HepG2 (cell line): ENCODE measurements around the gene CAPN10. TPM values are rescaled to one million over a fixed set of nuclear protein-coding genes. Genes with fewer than 3 reads are reported as not detected.

Source experiments
- ATAC-seq: fragments of 200-7000 bp; cut with Tn5 transposase; 3 replicates; pipeline ENCODE4 v1.9.1; 2020; ENCODE audit warnings: mild to moderate bottlenecking, moderate library complexity
- BruUV-seq: library from RNA; stranded (reverse); fragments of 400-500 nt; replicated peaks from 2 replicates; lab custom pipeline; 2021; lab: Mats Ljungman, UMichigan
- CTCF ChIA-PET: fragments of 300-600 bp; formaldehyde crosslinking; extraction: SDS; loops from one replicate; lab custom pipeline; 2021; ENCODE audit warnings: low total read pairs, inconsistent platforms, low intra/inter-chr PET ratio; lab: Yijun Ruan, JAX
- POLR2A ChIA-PET: fragments of 350-600 bp; sonication (Branson Sonifier 250); formaldehyde crosslinking; loops from one replicate; lab custom pipeline; 2020; ENCODE audit warnings: antibody characterized with exemption, inconsistent platforms; lab: Yijun Ruan, JAX
- DNase-seq: peaks from one replicate; pipeline ENCODE4 v3.0.0-alpha.2; 2015; ENCODE audit warnings: low spot score
- FAIRE-seq: peaks from 3 replicates; lab custom pipeline; 2011; peaks lifted over from hg19 to GRCh38; lab: Jason Lieb, UNC
- H2AFZ ChIP-seq: one replicate; pipeline ENCODE4 v1.6.1; 2011; ENCODE audit warnings: low read length, inconsistent platforms
- H3K27ac ChIP-seq: fragments of 300-600 bp; 3 replicates; pipeline ENCODE4 v1.8.0; 2011; ENCODE audit warnings: mixed run types, mild to moderate bottlenecking, mixed read lengths, low read length, inconsistent platforms; ENCODE audit not compliant: insufficient read depth; ENCODE audit errors: extremely low read length
- H3K27me3 ChIP-seq, 2 experiments: fragments of 200-600 bp in 1 of 2; 2 replicates in 1 of 2; 3 replicates in 1 of 2; pipeline versions ENCODE4 v1.6.0 to v1.8.0; 2011; ENCODE audit warnings: low read length in 2 of 2, mild to moderate bottlenecking in 2 of 2, moderate library complexity in 2 of 2, inconsistent platforms in 1 of 2; ENCODE audit not compliant: insufficient read depth in 2 of 2, control insufficient read depth in 1 of 2
- H3K36me3 ChIP-seq, 2 experiments: fragments of 200-600 bp in 1 of 2; replicated peaks in 1 of 2; 2 replicates in 1 of 2; 3 replicates in 1 of 2; pipeline versions ENCODE4 v1.5.1 to v1.8.0; 2011; ENCODE audit warnings: low read length in 2 of 2, inconsistent platforms in 1 of 2; ENCODE audit not compliant: insufficient read depth in 2 of 2, control insufficient read depth in 1 of 2
- H3K4me1 ChIP-seq: 2 replicates; pipeline ENCODE4 v1.5.1; 2012; ENCODE audit warnings: low read length, inconsistent platforms; ENCODE audit not compliant: insufficient read depth
- H3K4me2 ChIP-seq: 2 replicates; pipeline ENCODE4 v1.6.0; 2011; ENCODE audit warnings: low read depth, low read length, inconsistent platforms
- H3K4me3 ChIP-seq, 3 experiments: fragments of 200-600 bp in 1 of 3; sonication (generic), shearing (Covaris generic) in 1 of 3; replicated peaks in 1 of 3; 2 replicates each; pipeline ENCODE4 v1.5.1; 2011 to 2016; ENCODE audit warnings: low read length in 3 of 3, inconsistent platforms in 2 of 3, low read depth in 2 of 3, mild to moderate bottlenecking in 2 of 3, control low read depth in 1 of 3, mixed read lengths in 1 of 3; ENCODE audit not compliant: insufficient read depth in 1 of 3
- H3K79me2 ChIP-seq: one replicate; pipeline ENCODE4 v1.6.1; 2011; ENCODE audit warnings: low read length, inconsistent platforms; ENCODE audit not compliant: insufficient read depth
- H3K9ac ChIP-seq: 2 replicates; pipeline ENCODE4 v1.6.0; 2011; ENCODE audit warnings: mild to moderate bottlenecking, low read depth, low read length, inconsistent platforms; ENCODE audit not compliant: insufficient read depth
- H3K9me3 ChIP-seq: 2 replicates; pipeline ENCODE4 v1.5.1; 2012; ENCODE audit warnings: mild to moderate bottlenecking, low read length
- H4K20me1 ChIP-seq: 2 replicates; pipeline ENCODE4 v1.6.0; 2011; ENCODE audit warnings: inconsistent platforms, mild to moderate bottlenecking, low read length, moderate library complexity; ENCODE audit not compliant: insufficient read depth
- AKAP8 ChIP-seq: sonication (generic); formaldehyde crosslinking; IDR thresholded peaks from 2 replicates; pipeline ENCODE4 v1.5.1; 2020; ENCODE audit warnings: mild to moderate bottlenecking, missing genetic modification reagents
- DMAP1 ChIP-seq: IDR thresholded peaks from 2 replicates; pipeline ENCODE4 v1.6.1; 2016
- EED ChIP-seq: sonication (generic); formaldehyde crosslinking; IDR thresholded peaks from 2 replicates; pipeline ENCODE4 v1.5.0; 2020; ENCODE audit warnings: mild to moderate bottlenecking, missing genetic modification reagents
- ERF ChIP-seq: IDR thresholded peaks from 2 replicates; pipeline ENCODE4 v1.6.1; 2018; ENCODE audit warnings: missing biosample characterization, missing genetic modification reagents
- ETV5 ChIP-seq: IDR thresholded peaks from 2 replicates; pipeline ENCODE4 v1.6.1; 2018; ENCODE audit warnings: missing biosample characterization, missing genetic modification reagents, inconsistent platforms, borderline replicate concordance
- MIER3 ChIP-seq: IDR thresholded peaks from 2 replicates; pipeline ENCODE4 v1.6.1; 2016; ENCODE audit warnings: missing compliant biosample characterization, borderline replicate concordance
- MTA1 ChIP-seq: sonication (generic); formaldehyde crosslinking; IDR thresholded peaks from 2 replicates; pipeline ENCODE4 v1.4.0; 2020; ENCODE audit warnings: missing genetic modification reagents, mild to moderate bottlenecking, borderline replicate concordance
- NPAS2 ChIP-seq: sonication (generic); formaldehyde crosslinking; IDR thresholded peaks from 2 replicates; pipeline ENCODE4 v1.8.0; 2022; ENCODE audit warnings: mild to moderate bottlenecking, missing genetic modification reagents, borderline replicate concordance
- NR2F6 ChIP-seq, 2 experiments: IDR thresholded peaks; 2 replicates each; pipeline ENCODE4 v1.6.1; 2016; ENCODE audit warnings: antibody characterized with exemption in 1 of 2, mild to moderate bottlenecking in 1 of 2
- SAP130 ChIP-seq: IDR thresholded peaks from 2 replicates; pipeline ENCODE4 v1.6.1; 2016; ENCODE audit warnings: low read depth
- TBX2 ChIP-seq: sonication (generic); formaldehyde crosslinking; IDR thresholded peaks from 2 replicates; pipeline ENCODE4 v1.5.0; 2020; ENCODE audit warnings: missing genetic modification reagents, mild to moderate bottlenecking, borderline replicate concordance
- ZBTB38 ChIP-seq: sonication (generic); formaldehyde crosslinking; IDR thresholded peaks from 2 replicates; pipeline ENCODE4 v1.5.1; 2020; ENCODE audit warnings: mild to moderate bottlenecking, missing genetic modification reagents
- ZFY ChIP-seq: sonication (generic); formaldehyde crosslinking; IDR thresholded peaks from 2 replicates; pipeline ENCODE4 v1.4.0; 2020; ENCODE audit warnings: missing genetic modification reagents
- ZNF180 ChIP-seq: sonication (generic); formaldehyde crosslinking; IDR thresholded peaks from 2 replicates; pipeline ENCODE4 v1.4.0; 2020; ENCODE audit warnings: low read depth, missing genetic modification reagents, borderline replicate concordance
- ZNF24 ChIP-seq: fragments of 450-650 bp; IDR thresholded peaks from 2 replicates; pipeline ENCODE4 v1.6.1; 2017; ENCODE audit warnings: antibody characterized with exemption, mild to moderate bottlenecking
- ZNF687 ChIP-seq: sonication (generic); formaldehyde crosslinking; IDR thresholded peaks from 2 replicates; pipeline ENCODE4 v1.5.1; 2020; ENCODE audit warnings: mild to moderate bottlenecking, missing genetic modification reagents, moderate library complexity
- ZNF710 ChIP-seq: sonication (generic); formaldehyde crosslinking; IDR thresholded peaks from 2 replicates; pipeline ENCODE4 v1.5.0; 2020; ENCODE audit warnings: mild to moderate bottlenecking, missing genetic modification reagents, borderline replicate concordance
- ZNF772 ChIP-seq: sonication (generic); formaldehyde crosslinking; IDR thresholded peaks from 2 replicates; pipeline ENCODE4 v1.5.0; 2020; ENCODE audit warnings: mild to moderate bottlenecking, missing genetic modification reagents
- WGBS: methylation state at CpG from one replicate; pipeline ENCODE4 v1.1.6; 2017; ENCODE audit warnings: low lambda C conversion rate; 5-methylcytosine and 5-hydroxymethylcytosine counted together
- in situ Hi-C: cut with HindIII; loops from 2 replicates; pipeline ENCODE4 v1.10.0; 2017; ENCODE audit warnings: low pct_unique_long_range_greater_than_20kb; ENCODE audit not compliant: extremely low pct_ligation_motif_present
- intact Hi-C: fragments of 100-400 bp; cut with micrococcal nuclease; formaldehyde crosslinking; loops from one replicate; pipeline ENCODE4 v1.10.0; 2022; ENCODE audit not compliant: unreplicated experiment
- polyA plus RNA-seq, 8 experiments: library from polyadenylated mRNA; depleted of rRNA in 3 of 8; stranded (reverse) in 7 of 8; unstranded in 1 of 8; fragments of >200 nt; fragmentation: Illumina TruSeq in 4 of 8; extraction: Trizol in 4 of 8; gene quantifications; 2 replicates each; pipeline versions ENCODE4 v1.2.1 to v1.2.3, GENCODE V29; 2011 to 2016; ENCODE audit warnings: low read depth in 4 of 8, missing spikeins in 1 of 8, mixed read lengths in 1 of 8; ENCODE audit not compliant: insufficient read depth in 1 of 8
- total RNA-seq, 5 experiments: library from RNA; depleted of rRNA; stranded (reverse); fragments of >200 nt; fragmentation: Illumina TruSeq; extraction: Trizol; gene quantifications; 2 replicates each; pipeline ENCODE4 v1.2.3, GENCODE V29; 2016; ENCODE audit warnings: low read depth in 1 of 5

CAPN10 gene
- total and polyA plus RNA-seq, 2 of the 13 experiments (the other 11 are each of a cell fraction or from before 2014, with no cell fraction given), result 27.6 to 32.4 TPM

- Histone ChIP-seq H3K4me2 (no peak overlapping the region), H3K36me3 (peaks cover 4 to 8% of the 10 kb centered on the region in 2 experiments; a peak in 2 of 5 replicates), H4K20me1 (no peaks in the 10 kb centered on the region), H3K27ac (peak overlapping the region; percentile 16), H3K4me1 (peaks cover 59% of the 10 kb centered on the region), H3K4me3 (no peak overlapping the region), H2AFZ (no peak overlapping the region), H3K9me3 (no peaks in the 10 kb centered on the region), H3K27me3 (no peaks in the 10 kb centered on the region), H3K9ac (no peak overlapping the region), H3K79me2 (peaks cover 10% of the 10 kb centered on the region)
- BruUV-seq, result no TSS peak
- CTCF ChIA-PET, result no interaction called here
- no peak for FAIRE-seq
- no peak for ATAC-seq
- in situ Hi-C loops, result no loop called here
- peak; percentile 29 for DNase-seq
- intact Hi-C loops, result loop anchor here (10.0 kb wide), 1 partner anchor 234 kb away; no protein-coding TSS in a partner anchor
- 73% methylated on average over 16 of the region's 20 CpGs for WGBS
- POLR2A ChIA-PET, result interaction anchor here (9.7 kb wide), 1 partner anchor 14 kb away, joined by 147 read pairs; the partner anchor contains the start of gene CAPN10
- TF ChIP-seq DMAP1 (CRISPR knock-in tag), result no peak
- TF ChIP-seq MTA1 (CRISPR knock-in tag), result 0 out of 2 replicates have a peak, but pooled peaks have one; percentile 19
- peak; percentile 85 for TF ChIP-seq ZNF687
- TF ChIP-seq ETV5 (CRISPR knock-in tag), result peak; percentile 55; the same call in 1 of the 2 replicates
- no peak for TF ChIP-seq ZBTB38 (CRISPR knock-in tag)
- 0 out of 2 replicates have a peak, but pooled peaks have one; percentile 40 for TF ChIP-seq MIER3
- TF ChIP-seq ERF (CRISPR knock-in tag), result 0 out of 2 replicates have a peak, but pooled peaks have one; percentile 19
- peak; percentile 35; the same call in 1 of the 2 replicates for TF ChIP-seq TBX2
- TF ChIP-seq AKAP8 (CRISPR knock-in tag), result peak; percentile 29; the same call in 1 of the 2 replicates
- TF ChIP-seq ZNF772 (CRISPR knock-in tag), result 0 out of 2 replicates have a peak, but pooled peaks have one; percentile 34
- 0 out of 2 replicates have a peak, but pooled peaks have one; percentile 18 for TF ChIP-seq SAP130 (CRISPR knock-in tag)
- peak; percentile 46; the same call in 1 of the 2 replicates for TF ChIP-seq ZFY
- no peak for TF ChIP-seq NR2F6 (IDR thresholded peaks at IDR 0.05)
- TF ChIP-seq NR2F6 (CRISPR knock-in tag; IDR thresholded peaks at IDR 0.05), result 0 out of 2 replicates have a peak, but pooled peaks have one; percentile 13
- TF ChIP-seq NPAS2 (CRISPR knock-in tag), result no peak
- peak; percentile 63; the same call in 1 of the 2 replicates for TF ChIP-seq EED (CRISPR knock-in tag)
- no peak for TF ChIP-seq ZNF180 (CRISPR knock-in tag)
- no peak for TF ChIP-seq ZNF24
- TF ChIP-seq ZNF710, result no peak
Observed at GRCh38 chr2:240601061-240601830, 14.7 kb downstream of the CAPN10 start.
